PFSK-1 (cell line): ENCODE results near the gene ACKR4.

Source experiments
- POLR2AphosphoS5 ChIP-seq: IDR thresholded peaks from 2 replicates; pipeline ENCODE4 v1.6.1; 2012; ENCODE audit warnings: low read depth, mild to moderate bottlenecking, control low read depth, low read length, moderate library complexity
- TAF1 ChIP-seq: IDR thresholded peaks from 2 replicates; pipeline ENCODE4 v1.6.1; 2012; ENCODE audit warnings: low read length, control low read depth, borderline replicate concordance; ENCODE audit not compliant: insufficient read depth

GRCh38 chr3:132587401-132587800 is 9.7 kb upstream of the ACKR4 start:
- no peak for TF ChIP-seq POLR2AphosphoS5
- no peak for TF ChIP-seq TAF1
